HG03097 (cell line): ENCODE results near the gene NXPH4.

Experiments used
- ATAC-seq: cut with Tn5 transposase; IDR thresholded peaks from one replicate; pipeline ENCODE4 v1.9.1; 2021; ENCODE audit not compliant: unreplicated experiment, low FRiP score

NXPH4 gene

DNA sequence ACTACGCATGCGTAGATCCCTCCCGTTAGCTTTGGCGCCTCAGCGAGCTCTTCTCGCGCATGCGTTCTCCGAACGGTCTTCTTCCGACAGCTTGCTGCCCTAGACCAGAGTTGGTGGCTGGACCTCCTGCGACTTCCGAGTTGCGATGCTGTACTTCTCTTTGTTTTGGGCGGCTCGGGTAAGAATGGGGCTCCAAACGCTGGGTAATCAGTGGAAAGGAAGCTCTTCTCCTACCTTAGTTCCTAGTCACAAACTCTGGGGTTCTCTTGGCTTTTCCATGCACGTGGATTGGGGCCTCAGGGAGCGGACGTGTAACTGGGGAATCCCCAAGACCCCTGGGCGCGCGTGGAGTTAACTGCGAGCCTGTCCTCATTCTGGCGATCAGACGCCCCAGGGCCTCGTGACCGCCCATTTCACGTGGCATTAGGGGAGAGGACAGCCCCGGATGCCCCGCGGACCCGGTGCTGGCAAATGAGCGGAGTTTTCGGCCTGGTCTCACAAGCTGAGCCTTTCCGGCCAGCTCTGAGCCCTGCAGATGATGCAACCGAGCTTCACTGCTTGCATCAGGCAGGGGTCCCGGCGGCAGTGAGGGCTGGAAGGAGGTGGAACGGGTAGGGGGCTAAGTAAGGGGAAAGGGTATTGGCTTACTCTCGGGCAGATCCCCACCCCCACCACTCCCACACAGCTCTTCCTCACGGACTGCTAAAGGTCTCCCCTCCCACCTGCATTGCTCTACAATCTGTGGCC is 13.2 kb downstream of the NXPH4 start, which contains the start of gene SHMT2:
Gene SHMT2 (plus strand): TSS at position 78 of the 747 bp plus-strand sequence. CDS start 68 bp downstream, at position 146.
- ATAC-seq, result peak; percentile 51

DNA sequence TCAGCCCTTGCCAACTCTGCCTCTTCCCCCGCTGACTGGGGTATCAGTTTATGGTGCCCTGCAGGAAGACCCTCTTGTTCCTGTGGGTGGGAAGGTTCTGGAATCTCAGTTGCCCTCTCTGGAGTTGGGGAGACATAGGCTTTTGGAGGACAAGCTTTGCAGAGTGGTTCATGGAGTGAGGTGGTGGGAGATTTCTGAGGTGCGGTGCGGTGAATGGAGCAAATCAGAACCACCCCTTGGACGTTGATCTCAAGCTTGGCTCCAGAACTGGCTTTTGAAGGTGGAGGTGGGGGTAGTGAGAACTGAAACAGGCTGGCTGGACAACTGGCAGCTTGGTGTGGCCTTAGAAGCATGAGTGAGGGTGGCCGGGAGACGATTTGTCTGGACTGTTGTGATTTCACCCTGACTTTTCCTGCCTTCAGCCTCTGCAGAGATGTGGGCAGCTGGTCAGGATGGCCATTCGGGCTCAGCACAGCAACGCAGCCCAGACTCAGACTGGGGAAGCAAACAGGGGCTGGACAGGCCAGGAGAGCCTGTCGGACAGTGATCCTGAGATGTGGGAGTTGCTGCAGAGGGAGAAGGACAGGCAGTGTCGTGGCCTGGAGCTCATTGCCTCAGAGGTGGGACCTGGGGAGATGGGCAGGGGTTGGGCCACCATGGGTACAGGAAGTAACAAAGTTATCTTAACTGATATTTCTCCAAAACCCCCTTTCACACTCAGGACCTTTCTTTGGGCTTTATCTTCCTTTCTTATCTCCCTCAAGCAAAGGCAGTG is 14.0 kb downstream of the NXPH4 start:
- ATAC-seq, result no peak

DNA sequence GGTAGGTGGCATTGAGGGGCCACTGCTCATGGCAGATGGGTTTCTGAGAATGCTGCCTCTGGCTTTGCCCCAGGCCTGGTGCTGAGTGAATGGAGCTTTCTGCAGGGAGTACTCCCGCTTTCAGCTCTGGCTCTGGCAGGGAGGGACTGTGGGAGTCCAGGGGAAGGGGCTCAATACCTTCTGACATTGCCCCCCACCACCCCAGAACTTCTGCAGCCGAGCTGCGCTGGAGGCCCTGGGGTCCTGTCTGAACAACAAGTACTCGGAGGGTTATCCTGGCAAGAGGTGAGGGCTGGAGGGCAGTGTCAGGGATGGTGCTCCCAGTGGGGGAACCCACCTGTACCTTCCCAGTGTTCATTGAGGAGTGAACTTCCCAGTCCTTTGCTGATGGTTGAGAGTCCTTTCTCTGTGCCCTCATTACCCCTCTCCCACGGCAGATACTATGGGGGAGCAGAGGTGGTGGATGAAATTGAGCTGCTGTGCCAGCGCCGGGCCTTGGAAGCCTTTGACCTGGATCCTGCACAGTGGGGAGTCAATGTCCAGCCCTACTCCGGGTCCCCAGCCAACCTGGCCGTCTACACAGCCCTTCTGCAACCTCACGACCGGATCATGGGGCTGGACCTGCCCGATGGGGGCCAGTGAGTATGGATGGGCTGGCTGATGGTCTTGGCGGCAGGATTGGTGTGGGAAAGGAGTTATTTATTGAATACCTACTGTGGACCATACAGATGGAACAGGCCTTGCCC is 14.9 kb downstream of the NXPH4 start:
- no peak for ATAC-seq

DNA sequence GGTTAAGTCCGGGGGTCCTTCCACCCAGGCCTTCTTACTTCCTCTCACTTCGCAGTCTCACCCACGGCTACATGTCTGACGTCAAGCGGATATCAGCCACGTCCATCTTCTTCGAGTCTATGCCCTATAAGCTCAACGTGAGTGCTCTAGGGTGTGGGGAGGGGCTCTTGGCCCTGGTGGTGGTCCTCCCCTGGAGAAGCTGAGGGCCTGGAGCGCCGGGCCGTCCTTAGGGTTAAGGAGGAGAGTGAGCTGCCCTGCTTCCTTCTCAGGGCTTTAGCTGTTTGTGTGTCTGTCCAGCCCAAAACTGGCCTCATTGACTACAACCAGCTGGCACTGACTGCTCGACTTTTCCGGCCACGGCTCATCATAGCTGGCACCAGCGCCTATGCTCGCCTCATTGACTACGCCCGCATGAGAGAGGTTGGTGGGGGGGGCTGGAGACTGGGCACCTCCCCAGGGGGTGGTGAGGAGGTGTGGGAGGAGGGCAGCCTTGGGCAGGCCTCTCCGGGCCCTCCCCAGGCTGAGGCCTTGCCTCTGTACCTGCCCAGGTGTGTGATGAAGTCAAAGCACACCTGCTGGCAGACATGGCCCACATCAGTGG is 15.7 kb downstream of the NXPH4 start:
- ATAC-seq, result no peak

DNA sequence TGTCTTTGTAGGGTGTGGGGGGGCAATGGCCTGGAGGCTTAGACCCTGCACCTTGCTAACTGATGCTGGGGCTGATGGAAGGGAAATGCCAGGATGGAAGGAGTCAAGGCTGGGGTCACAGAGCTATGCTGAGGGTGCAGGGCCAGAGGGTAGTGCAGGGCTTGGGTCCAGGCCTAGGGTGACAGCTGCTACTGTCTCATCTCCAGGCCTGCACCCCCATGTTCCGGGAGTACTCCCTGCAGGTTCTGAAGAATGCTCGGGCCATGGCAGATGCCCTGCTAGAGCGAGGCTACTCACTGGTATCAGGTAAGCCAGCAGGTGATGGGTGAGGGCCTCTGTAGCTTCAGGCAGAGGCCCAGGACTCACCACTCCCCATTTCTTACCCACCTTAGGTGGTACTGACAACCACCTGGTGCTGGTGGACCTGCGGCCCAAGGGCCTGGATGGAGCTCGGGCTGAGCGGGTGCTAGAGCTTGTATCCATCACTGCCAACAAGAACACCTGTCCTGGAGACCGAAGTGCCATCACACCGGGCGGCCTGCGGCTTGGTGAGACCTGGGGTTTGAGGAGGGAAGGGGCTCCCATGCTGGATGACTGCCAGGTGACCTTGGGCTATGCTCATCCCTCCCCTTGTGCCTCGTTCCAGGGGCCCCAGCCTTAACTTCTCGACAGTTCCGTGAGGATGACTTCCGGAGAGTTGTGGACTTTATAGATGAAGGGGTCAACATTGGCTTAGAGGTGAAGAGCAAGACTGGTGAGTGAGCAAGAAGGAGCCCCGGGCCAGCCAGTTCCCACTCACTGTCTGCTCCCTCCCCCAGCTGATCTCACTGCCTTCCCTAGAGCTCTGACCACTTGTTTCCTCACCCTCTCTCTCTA is 17.0 kb downstream of the NXPH4 start:
- ATAC-seq, result no peak

DNA sequence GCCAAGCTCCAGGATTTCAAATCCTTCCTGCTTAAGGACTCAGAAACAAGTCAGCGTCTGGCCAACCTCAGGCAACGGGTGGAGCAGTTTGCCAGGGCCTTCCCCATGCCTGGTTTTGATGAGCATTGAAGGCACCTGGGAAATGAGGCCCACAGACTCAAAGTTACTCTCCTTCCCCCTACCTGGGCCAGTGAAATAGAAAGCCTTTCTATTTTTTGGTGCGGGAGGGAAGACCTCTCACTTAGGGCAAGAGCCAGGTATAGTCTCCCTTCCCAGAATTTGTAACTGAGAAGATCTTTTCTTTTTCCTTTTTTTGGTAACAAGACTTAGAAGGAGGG is 17.6 kb downstream of the NXPH4 start:
- ATAC-seq, result no peak

DNA sequence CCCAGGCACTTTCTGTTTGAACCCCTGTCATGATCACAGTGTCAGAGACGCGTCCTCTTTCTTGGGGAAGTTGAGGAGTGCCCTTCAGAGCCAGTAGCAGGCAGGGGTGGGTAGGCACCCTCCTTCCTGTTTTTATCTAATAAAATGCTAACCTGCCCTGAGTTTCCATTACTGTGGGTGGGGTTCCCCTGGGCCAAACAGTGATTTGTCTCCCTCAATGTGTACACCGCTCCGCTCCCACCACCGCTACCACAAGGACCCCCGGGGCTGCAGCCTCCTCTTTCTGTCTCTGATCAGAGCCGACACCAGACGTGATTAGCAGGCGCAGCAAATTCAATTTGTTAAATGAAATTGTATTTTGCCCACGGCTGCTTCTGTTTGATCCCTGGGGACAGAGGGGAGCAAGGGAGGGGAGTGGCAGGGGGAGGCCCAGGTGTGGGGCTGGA is 18.0 kb downstream of the NXPH4 start:
- ATAC-seq, result no peak

DNA sequence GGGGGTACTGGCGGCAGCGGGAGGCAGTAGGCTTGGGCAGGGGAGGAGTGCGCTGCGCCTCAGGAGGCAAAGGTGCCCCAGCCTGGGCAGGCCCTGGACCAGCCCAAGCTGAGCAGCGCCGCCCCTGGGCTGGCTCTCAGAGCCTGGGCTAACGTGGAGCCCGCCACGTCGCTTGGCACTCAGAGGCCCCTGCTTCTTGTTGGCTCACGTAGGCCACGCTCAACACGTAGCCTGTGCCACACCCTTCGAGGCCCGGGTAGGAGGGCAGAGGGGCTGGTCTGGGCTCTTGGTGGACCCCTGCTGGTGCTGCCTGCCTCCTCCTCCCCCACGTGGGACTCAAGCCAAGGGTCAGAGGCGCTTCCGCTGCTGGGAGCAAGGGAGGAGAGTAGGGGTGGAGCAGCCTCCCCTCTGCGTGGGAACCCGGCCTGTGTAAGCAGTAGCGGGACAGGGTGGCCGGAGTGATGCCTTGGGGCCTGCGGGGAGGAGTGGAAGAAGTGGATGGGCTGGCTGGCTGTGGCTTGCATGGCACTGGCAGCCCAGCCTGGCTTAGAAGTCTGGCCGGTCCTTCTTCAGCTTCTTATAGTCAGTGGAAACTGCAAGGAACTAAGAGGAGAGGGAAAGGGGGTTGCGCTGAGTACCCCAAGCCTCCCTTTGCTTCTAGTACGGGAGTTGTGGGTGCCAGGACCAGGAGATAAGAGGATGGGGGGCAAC is 18.6 kb downstream of the NXPH4 start:
- no peak for ATAC-seq

DNA sequence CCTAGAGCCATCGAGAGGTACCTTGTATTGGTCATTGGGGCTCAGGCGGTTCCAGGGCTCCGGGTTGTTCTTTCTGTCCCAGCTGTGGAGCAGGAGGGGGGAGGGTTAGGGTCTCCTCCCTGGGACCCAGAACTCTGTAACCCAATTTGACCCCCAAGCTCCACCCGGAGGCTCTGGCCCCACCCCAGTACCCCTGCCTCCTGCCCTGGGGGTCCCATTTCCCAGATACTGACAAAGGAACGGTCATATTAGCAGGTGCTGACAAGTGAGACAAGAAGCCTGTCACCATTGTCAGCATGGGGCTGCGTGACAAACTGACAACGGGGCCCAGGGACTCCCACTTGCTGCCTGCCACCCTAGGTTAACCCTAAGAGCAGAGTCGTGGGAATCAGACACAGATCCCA is 19.1 kb downstream of the NXPH4 start:
- ATAC-seq, result no peak

DNA sequence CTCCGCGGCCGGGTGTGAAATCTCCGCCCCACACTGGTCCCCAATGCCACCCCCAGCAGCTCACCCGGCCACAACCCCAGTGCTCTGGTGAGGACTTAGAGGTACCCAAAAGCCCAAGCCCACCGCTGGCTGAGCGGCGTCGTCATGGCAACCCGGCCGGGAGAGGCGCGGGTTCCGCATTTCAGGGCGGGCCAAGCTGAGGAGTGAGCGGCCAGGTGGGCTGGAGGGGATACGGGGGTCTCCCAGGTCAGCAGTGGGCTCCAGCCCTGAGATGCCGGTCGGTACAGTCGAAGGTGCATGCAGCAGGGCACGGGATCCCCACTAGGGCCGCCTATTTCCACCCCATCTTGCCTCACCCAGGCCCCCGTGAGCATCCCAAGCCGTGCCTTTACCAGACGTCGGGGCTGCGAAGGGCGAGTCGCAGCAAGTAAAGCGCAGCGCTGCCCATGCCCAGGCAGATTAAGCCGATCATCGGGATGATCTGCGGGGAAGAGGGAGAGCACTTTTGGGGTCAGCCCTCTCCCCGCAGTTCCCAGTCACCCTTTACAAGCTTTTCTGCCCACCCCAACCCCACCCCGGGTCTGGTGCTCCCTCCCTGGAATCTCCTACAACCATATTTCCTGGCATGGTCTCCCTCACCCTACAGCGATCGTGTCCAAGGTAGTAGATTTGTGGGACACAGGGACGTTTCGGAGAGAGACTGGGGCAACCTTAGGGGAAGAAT is 19.8 kb downstream of the NXPH4 start:
- ATAC-seq, result no peak

DNA sequence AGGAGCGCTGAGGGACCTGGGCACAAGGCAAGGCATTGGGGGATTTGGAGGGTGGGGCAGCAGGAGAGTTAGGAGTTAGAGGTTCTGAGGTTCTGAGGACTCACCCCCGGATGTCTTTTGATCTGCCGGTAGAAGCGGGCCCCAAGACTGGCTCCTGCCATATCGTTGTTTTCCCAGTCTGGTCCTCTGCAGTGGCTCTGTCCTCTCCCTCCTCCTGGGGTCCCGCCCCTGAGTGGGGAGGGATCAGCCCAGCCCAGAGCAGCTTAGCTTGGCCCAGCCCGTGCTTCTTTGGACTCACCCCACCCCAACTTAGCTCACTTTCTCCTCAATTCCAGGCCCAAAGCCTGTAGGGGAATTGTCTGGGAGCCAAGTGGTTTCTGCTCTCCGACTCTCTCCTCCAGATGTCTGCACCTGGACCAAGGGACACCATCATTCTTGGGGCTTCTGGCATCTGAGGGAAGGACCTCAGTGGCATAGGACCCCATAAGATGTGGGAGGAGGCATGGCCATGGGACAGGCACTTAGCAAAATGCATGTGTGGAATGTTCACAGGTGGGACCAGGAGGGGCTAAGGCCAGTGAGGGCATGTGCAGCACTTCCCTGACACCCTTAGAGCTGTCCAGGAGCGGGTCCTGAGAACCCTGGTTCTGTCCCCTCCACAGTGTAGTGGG is 20.5 kb downstream of the NXPH4 start:
- no peak for ATAC-seq

DNA sequence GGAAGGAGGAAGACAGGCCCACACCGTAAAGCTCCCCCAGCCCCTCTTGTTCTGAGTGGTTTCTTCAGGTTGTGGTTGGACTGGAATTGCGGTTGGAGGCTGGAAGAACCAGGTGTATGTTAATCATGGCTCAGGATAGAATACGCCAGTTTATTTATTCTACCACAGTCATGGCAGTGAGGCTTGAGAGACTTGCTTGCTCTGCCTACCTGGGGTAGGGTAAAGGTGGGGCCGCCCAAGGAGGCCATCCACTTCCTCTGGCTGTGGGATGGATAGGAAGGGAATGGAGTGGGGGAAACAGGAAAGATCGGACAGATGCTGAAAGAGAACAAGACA is 21.0 kb downstream of the NXPH4 start:
- no peak for ATAC-seq

DNA sequence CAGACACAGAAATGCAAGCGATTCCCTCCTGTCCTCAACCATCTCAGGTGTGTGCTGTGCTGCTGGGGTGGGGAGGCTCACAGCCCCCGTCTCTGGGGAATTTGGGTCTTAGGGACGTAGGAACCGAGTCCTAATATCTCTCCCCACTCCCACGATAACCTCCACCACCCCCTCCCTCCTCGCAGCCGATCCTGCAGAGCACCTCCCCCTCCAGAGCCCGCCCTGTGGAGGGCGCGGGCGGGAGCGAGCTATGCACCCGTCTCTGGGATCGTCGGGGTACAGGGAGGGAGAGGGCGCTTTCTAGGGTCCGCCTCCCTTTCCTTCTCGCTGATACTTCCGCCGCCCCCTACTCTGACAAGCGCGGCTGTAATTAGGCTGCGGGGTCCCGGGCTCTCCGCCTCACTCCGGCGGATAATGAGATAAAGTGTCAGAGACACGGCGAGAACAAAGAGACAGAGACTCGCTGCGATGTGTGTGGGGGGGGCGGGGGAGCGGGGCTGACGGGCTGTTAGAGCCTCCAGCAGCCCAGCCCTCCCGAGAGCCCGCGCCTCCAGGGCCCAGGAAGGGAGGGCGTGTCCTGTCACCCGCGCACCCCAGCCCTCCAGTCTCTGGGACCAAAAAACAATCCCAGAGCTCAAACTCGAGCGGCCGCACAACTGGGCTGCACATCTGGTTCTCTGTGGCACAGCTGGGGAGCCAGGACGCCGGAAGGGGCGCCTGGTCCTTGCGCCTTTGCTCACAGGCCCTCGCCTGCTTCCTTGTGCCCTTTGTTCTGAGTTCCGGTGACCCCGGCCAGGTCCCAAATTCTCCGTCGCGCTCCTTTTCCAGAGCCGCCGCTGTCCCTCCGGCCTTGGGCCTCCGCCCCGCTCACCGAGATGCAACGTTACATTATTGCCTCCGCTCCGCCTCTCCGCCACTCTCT is 21.6 kb downstream of the NXPH4 start:
- ATAC-seq, result no peak

DNA sequence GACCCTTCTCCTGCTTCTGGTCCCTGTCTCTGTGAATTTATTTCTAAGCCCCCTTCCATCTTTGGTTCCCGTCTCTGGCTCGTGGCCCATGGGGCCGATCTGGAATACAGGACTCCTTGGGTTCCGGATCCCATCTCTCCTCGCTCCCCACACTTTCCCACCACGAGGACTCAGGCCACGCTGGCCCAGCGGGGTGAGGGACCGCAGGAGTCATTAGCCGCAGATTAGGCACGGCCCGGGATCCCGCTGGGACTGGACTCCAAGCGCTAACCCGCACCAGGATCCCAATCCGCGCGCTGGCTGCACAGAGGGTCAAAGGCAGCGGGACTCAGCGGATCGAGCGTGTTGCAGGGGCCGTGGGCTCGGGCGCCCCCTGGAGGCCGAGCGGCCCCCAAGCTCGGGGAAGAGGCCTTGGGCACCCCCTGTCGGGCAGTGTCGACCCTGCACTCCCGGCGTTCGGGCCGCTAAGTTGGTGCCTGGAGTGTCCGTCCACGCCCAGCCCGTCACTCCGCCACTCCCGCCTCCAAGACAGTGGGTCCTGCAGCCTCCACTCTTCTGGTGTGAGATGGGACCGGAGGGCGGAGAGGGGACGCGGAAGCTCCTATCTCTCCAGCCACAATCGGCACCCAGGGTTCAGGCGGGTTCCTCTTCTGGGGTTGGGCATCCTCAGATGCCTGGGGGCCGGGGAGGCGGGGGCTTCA is 22.4 kb downstream of the NXPH4 start:
- peak; percentile 47 for ATAC-seq

DNA sequence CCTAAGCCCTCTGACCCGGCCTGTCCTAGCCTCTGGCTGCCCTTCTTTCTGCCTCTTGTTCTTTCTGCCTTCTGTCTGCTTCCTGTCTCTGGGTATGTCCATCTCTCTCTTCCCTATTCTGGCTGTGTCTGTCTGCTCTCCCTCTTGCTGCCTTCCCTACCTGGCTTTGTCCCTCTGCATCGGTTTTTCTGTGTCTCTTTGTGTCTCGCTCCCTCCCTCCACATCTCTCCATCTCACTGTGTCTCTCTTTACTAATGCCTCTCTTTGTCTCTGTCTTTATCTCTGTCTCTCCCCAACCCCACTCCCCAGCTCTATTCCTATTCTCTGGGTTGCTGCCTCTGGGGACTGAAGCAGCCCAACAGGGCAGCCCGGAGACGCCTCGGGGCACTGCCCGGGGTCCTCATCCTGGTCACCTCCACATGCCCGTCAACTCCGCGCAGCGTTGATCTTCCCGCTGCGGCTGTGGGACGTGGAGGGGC is 23.0 kb downstream of the NXPH4 start:
- no peak for ATAC-seq

DNA sequence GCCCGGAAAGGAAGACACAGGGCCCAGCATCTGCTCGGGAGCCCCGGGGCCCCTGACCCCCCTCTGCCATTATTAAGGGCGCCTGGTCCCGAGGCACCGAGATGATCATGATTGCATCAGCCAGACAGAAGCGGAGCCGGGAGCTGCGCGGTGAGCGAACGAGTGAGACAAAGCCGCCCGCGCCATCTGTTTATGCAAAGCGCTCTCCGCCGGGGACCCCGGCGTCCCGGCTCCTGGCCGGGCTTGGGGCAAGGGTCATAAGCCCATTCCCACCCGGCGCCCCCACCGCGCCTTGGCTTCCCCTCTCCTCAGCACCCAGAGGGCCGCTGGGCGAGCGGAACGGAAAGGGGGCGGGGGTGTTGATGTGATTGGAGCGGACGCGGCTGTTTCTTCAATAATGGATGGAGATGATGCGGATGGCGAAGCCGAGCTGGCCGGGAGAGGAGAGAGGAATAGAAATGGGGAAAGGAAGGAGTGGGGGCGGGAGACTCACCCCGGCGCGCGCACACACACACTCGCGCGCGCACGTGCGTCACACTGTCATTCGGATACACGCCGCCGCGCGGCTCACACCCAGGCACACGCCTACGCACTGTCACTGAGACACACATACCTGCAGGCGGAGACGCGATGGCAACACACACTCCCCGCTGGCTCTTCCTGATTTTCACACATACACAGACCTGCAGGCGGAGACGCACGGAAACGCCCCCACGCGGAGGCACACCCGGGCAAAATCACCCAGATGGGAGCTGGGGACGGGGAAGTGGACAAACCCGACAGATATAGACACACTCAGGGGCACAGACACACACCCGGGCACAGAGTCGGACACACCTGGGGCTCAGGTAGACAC is 23.7 kb downstream of the NXPH4 start:
- no peak for ATAC-seq
